ENCODE data around the gene RYR1.
"Not testable (repeated sequence)": the region's sequence is repeated elsewhere in the genome, so short reads cannot be mapped to it uniquely, and the experiment has no call there.

Gene RYR1

GRCh38 chr19:38549061-38549460, 115.6 kb downstream of the RYR1 start:
- TF ChIP-seq POLR2A (IDR thresholded peaks at IDR 0.05; ENCODE audit: extremely low read depth, insufficient read length) = no peak
- no peak for TF ChIP-seq CTCF (IDR thresholded peaks at IDR 0.05; ENCODE audit: low read depth, low read length)
- no peak for TF ChIP-seq MYC (IDR thresholded peaks at IDR 0.05; ENCODE audit: low read depth, low read length)
- no peak for TF ChIP-seq MAX (IDR thresholded peaks at IDR 0.05; ENCODE audit: low read depth, low read length)
- DNase-seq (ENCODE audit: low read depth) = no peak
- no peak overlapping the region for H3K4me3 ChIP-seq (ENCODE audit: low read depth, low read length)

GRCh38 chr19:38549942-38550341, 116.5 kb downstream of the RYR1 start:
- H3K4me3 ChIP-seq (ENCODE audit: low read depth, low read length) = no peak overlapping the region
- TF ChIP-seq CTCF (IDR thresholded peaks at IDR 0.05; ENCODE audit: low read depth, low read length) (no peak), MAX (IDR thresholded peaks at IDR 0.05; ENCODE audit: low read depth, low read length) (no peak), POLR2A (IDR thresholded peaks at IDR 0.05; ENCODE audit: extremely low read depth, insufficient read length) (no peak), MYC (IDR thresholded peaks at IDR 0.05; ENCODE audit: low read depth, low read length) (no peak)
- no peak for DNase-seq (ENCODE audit: low read depth)

GRCh38 chr19:38550376-38550775, 116.9 kb downstream of the RYR1 start:
- no peak for DNase-seq (ENCODE audit: low read depth)
- H3K4me3 ChIP-seq (ENCODE audit: low read depth, low read length) = no peak overlapping the region
- TF ChIP-seq MYC (IDR thresholded peaks at IDR 0.05; ENCODE audit: low read depth, low read length) (no peak), POLR2A (IDR thresholded peaks at IDR 0.05; ENCODE audit: extremely low read depth, insufficient read length) (no peak), CTCF (IDR thresholded peaks at IDR 0.05; ENCODE audit: low read depth, low read length) (no peak), MAX (IDR thresholded peaks at IDR 0.05; ENCODE audit: low read depth, low read length) (no peak)

- TF ChIP-seq MAX (IDR thresholded peaks at IDR 0.05; ENCODE audit: low read depth, low read length) (no peak), CTCF (IDR thresholded peaks at IDR 0.05; ENCODE audit: low read depth, low read length) (no peak)
- no peak overlapping the region for H3K4me3 ChIP-seq (ENCODE audit: low read depth, low read length)
- no peak for DNase-seq (ENCODE audit: low read depth)
Observed at GRCh38 chr19:38551450-38551813, 117.9 kb downstream of the RYR1 start.

- H3K4me3 ChIP-seq (ENCODE audit: low read depth, low read length); DNase-seq (ENCODE audit: low read depth): not testable (repeated sequence)
Observed at GRCh38 chr19:38553239-38553638, 119.7 kb downstream of the RYR1 start.

- H3K4me3 ChIP-seq (ENCODE audit: low read depth, low read length) = no peak overlapping the region
Observed at GRCh38 chr19:38554676-38555141, 121.2 kb downstream of the RYR1 start.

More at GRCh38 chr19:38554676-38555141, 121.2 kb downstream of the RYR1 start:
- no peak for DNase-seq (ENCODE audit: low read depth)
- no peak for TF ChIP-seq MAX (IDR thresholded peaks at IDR 0.05; ENCODE audit: low read depth, low read length)
- TF ChIP-seq MYC (IDR thresholded peaks at IDR 0.05; ENCODE audit: low read depth, low read length) = no peak
- TF ChIP-seq CTCF (IDR thresholded peaks at IDR 0.05; ENCODE audit: low read depth, low read length) = no peak
- TF ChIP-seq POLR2A (IDR thresholded peaks at IDR 0.05; ENCODE audit: extremely low read depth, insufficient read length) = no peak
